Neutrophil (primary cell): ENCODE data around the gene OTX1.
"Not testable (repeated sequence)": the region's sequence is repeated elsewhere in the genome, so short reads cannot be mapped to it uniquely, and the experiment has no call there.

ENCODE experiments used
- H3K27ac ChIP-seq: fragments of 200-600 bp; sonication (generic); 2 replicates; pipeline ENCODE4 v1.5.1; 2016; ENCODE audit warnings: mild to moderate bottlenecking, moderate library complexity
- H3K27me3 ChIP-seq: fragments of 200-600 bp; sonication (generic); 2 replicates; pipeline ENCODE4 v1.6.0; 2016; ENCODE audit warnings: mild to moderate bottlenecking
- H3K36me3 ChIP-seq: fragments of 200-600 bp; sonication (generic); 2 replicates; pipeline ENCODE4 v1.5.1; 2017
- H3K4me1 ChIP-seq, 2 experiments: fragments of 200-600 bp in 1 of 2; sonication (generic) in 1 of 2; 1 replicate in 1 of 2; 2 replicates in 1 of 2; pipeline versions ENCODE4 v1.5.1 to v1.6.1; 2013 to 2016; ENCODE audit warnings: low read depth in 1 of 2, low read length in 1 of 2, mild to moderate bottlenecking in 1 of 2, moderate library complexity in 1 of 2; ENCODE audit not compliant: control insufficient read depth in 1 of 2, insufficient read depth in 1 of 2
- H3K4me3 ChIP-seq, 2 experiments: fragments of 200-600 bp in 1 of 2; sonication (generic) in 1 of 2; 1 replicate in 1 of 2; 2 replicates in 1 of 2; pipeline ENCODE4 v1.5.1; 2013 to 2016; ENCODE audit warnings: low read depth in 1 of 2, low read length in 1 of 2, mild to moderate bottlenecking in 1 of 2, moderate library complexity in 1 of 2
- H3K9me3 ChIP-seq: fragments of 200-600 bp; sonication (generic); 2 replicates; pipeline ENCODE4 v1.5.1; 2016
- CTCF ChIP-seq: fragments of 200-600 bp; sonication (generic); IDR thresholded peaks from 2 replicates; pipeline ENCODE4 v1.5.1; 2016; ENCODE audit warnings: antibody characterized with exemption

OTX1 gene

GRCh38 chr2:63073994-63074393, 23.4 kb downstream of the OTX1 start:
- Histone ChIP-seq H3K4me1 (peaks cover 8 to 15% of the 10 kb centered on the region in 2 experiments), H3K4me3 (no peak overlapping the region), H3K27ac (peak overlapping the region; percentile 72), H3K9me3 (no peaks in the 10 kb centered on the region), H3K27me3 (peaks cover 59% of the 10 kb centered on the region), H3K36me3 (no peaks in the 10 kb centered on the region)
- no peak for TF ChIP-seq CTCF

- Histone ChIP-seq H3K27me3 (peaks cover 59% of the 10 kb centered on the region), H3K27ac (peak overlapping the region; percentile 72), H3K4me1 (peaks cover 8 to 15% of the 10 kb centered on the region in 2 experiments)
- H3K4me3 ChIP-seq, H3K9me3 ChIP-seq, H3K36me3 ChIP-seq: not testable (repeated sequence)
These were observed 23.8 kb downstream of the OTX1 start for GRCh38 chr2:63074399-63074798.

- no peak for TF ChIP-seq CTCF
- H3K9me3 ChIP-seq: no peaks in the 10 kb centered on the region
- H3K4me3 ChIP-seq: no peak overlapping the region
- no peak overlapping the region for H3K27ac ChIP-seq
- H3K36me3 ChIP-seq: no peaks in the 10 kb centered on the region
- peaks cover 46% of the 10 kb centered on the region for H3K27me3 ChIP-seq
- H3K4me1 ChIP-seq: peaks cover under 1 to 9% of the 10 kb centered on the region in 2 experiments
These were observed 28.4 kb downstream of the OTX1 start for GRCh38 chr2:63078852-63079606.

GRCh38 chr2:63081404-63081803, 30.8 kb downstream of the OTX1 start:
- Histone ChIP-seq H3K27me3 (peaks cover 36% of the 10 kb centered on the region), H3K27ac (no peak overlapping the region), H3K4me1 (no peaks in the 10 kb centered on the region)

GRCh38 chr2:63086687-63087086, 36.1 kb downstream of the OTX1 start:
- no peak for TF ChIP-seq CTCF
- Histone ChIP-seq H3K27ac (no peak overlapping the region), H3K4me3 (no peak overlapping the region), H3K9me3 (no peaks in the 10 kb centered on the region), H3K27me3 (peaks cover 9% of the 10 kb centered on the region), H3K4me1 (no peaks in the 10 kb centered on the region), H3K36me3 (no peaks in the 10 kb centered on the region)

More at GRCh38 chr2:63081404-63081803, 30.8 kb downstream of the OTX1 start:
- Histone ChIP-seq H3K9me3 (no peaks in the 10 kb centered on the region), H3K4me3 (no peak overlapping the region), H3K36me3 (no peaks in the 10 kb centered on the region)
- no peak for TF ChIP-seq CTCF

- Histone ChIP-seq H3K36me3 (no peaks in the 10 kb centered on the region), H3K27me3 (no peaks in the 10 kb centered on the region), H3K27ac (no peak overlapping the region), H3K4me3 (no peak overlapping the region), H3K4me1 (no peaks in the 10 kb centered on the region), H3K9me3 (no peaks in the 10 kb centered on the region)
- TF ChIP-seq CTCF: no peak
These were observed 41.8 kb downstream of the OTX1 start for GRCh38 chr2:63092401-63092800.
